Stimulated activated CD8-positive, alpha-beta memory T cell treated with anti-CD3 and anti-CD28 coated beads, Interleukin-7, amount 100 ng/mL, for 1 hour (primary cell): ENCODE measurements around the gene DMTF1.
A peak's percentile ranks its signal among the peaks of the same experiment; 100 is the strongest.
"Not testable (repeated sequence)": the region's sequence is repeated elsewhere in the genome, so short reads cannot be mapped to it uniquely, and the experiment has no call there.

Source experiments
- DNase-seq, 2 donors: peaks; one replicate each; pipeline ENCODE4 v3.0.0-alpha.2; 2020; ENCODE audit warnings: low read depth in 2 of 2

Gene DMTF1

DNA sequence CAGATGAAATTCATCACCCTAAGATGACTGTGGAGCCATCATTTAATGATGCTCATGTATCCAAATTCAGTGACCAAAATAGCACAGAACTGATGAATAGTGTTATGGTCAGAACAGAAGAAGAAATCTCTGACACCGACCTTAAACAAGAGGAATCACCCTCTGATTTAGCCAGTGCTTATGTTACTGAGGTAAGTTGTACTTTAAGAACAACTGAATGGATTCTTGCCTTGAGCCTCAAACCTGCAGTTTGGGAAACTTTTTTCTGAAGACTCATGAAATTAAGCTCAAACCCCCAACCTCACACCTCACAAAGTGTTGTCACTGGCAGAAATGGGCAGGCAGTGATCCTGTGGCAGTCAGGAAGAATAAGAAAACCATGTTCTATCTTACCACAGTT lies 41.7 kb downstream of the DMTF1 start:
- DNase-seq, result no peak

- no peak for DNase-seq
These were observed 47.0 kb downstream of the DMTF1 start for GRCh38 chr7:87199241-87199640.

DNA sequence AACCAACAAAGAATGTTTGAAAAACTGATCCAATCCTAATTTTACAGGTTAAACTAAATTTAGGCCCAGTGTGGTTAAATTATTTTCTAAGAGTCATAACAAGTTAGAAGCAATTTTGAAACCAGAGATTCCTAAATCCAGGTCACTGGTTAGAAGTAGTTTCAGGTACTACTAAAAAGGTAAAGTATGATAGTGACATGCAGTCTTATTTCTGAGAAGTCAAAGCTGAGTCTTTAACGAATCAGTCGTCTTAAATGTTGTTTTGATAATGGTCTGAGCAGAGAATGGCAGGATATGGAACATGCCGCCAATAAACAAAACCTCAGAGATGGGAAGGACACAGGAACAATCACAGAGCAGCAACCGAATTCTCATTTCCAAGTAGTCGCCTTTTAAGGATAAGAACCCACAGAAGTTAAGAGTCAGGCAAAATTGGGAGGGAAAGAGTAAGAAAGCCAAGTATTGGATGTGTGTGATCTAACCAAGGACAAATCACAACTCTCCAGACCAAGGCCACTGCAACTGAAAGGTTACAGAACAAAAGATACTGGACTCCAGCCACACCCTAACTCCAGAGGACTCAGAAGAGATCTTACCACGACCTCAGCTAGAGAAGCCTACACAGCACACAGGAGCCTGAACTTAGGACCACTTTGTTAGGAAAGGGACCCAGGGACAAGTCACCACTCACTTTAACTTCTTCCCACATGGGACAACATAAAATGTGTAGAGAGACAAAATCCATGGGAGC lies 47.6 kb downstream of the DMTF1 start:
- DNase-seq, result no peak

DNA sequence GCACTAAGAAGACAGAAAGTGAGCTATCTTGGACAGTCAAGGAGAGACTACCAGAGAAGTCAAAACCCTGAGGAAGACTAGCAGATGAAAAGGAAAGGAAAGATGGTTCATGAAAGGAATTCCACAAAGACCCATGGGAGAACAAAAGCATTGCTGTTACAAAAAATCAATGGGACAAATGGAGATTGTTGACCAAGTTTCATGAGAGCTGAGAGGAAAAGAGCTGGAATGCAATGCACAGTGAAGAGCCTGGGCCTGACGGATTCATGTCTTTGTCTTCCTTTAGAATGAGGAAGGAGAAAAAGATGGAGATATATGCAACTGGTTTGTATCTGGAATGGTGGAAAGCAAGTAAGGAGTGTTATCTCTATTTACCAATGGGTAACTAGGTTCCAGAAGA lies 50.0 kb downstream of the DMTF1 start:
- no peak for DNase-seq

DNA sequence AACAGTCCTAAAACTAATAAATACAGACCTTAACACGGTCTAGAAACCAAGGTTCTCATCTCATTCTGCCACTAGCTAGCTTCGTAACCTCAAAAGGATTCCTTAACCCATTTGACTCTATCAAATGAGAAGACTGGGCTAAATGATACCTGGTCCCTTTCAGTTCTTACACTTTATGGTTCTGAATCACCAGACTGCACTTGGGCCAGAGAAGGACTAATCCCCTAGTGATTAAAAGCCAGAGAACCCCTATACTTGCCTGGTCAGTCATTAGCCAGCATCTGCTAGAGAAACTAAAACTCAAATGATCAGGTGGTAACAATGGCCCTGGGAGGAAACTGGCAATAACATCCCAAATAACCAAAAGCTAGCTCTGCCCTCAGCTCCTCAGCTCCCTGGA lies 50.5 kb downstream of the DMTF1 start:
- no peak for DNase-seq

GRCh38 chr7:87203929-87204328 lies 51.7 kb downstream of the DMTF1 start:
- DNase-seq, result not testable (repeated sequence)

GRCh38 chr7:87204933-87205332 lies 52.7 kb downstream of the DMTF1 start:
- DNase-seq, result no peak

- not testable (repeated sequence) for DNase-seq
These were observed 53.4 kb downstream of the DMTF1 start for GRCh38 chr7:87205701-87206100.

DNA sequence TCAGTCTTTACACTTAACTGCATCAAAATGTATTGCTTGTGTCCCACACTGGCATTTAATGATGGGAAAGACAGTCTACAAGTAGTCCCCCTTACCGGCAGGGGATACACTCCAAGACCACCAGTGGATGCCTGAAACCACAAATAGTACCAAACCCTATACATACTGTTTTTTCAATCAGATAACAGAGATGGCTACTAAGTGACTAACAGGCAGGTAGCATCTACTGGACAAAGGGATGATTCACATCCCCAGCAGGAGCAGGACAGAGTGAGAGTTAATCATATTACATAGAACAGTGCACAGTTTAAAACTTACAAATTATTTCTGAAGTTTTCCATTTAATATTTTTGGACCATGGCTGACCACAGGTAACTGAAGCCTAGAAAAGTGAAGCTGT lies 54.1 kb downstream of the DMTF1 start:
- no peak for DNase-seq

DNA sequence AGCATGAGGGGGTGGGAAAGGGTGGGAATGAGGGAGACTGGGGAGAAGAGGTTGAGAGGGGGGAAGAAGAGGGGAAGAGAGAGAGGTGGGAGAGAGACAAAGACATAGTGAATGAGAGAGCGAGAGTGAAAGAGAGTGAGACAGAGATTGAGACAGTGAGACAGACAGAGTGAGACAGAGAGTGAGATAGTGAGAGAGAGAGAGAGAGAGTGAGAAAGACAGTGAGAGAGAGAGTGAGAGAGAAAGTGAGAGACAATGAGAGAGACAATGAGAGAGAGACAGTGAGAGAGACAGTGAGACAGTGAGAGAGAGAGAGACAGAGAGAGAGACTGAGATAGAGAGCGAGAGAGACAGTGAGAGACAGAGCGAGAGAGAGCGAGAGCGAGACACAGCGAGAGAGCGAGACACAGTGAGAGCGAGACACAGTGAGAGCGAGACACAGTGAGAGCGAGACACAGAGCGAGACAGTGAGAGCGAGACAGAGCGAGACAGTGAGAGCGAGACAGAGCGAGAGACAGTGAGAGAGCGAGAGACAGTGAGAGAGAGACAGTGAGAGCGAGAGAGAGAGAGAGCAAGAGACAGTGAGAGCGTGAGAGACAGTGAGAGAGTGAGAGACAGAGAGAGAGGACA lies 57.2 kb downstream of the DMTF1 start:
- no peak for DNase-seq

DNA sequence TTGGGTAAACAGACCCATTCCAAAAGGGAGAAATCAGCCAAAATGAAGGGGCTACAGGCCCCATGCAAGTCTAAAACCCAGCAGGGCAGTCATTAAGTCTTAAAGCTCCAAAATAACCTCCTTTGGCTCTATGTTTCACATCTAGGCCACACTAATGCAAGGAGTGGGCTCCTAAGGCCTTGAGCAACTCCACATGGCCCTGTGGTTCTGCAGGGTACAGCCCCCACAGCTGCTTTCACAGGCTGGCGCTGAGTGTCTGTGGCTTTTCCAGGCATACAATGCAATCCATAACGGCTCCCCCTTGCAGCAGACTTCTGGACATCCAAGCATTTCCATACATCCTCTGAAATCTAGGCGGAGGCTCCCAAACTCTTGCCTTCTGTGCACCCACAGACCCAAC lies 58.3 kb downstream of the DMTF1 start:
- DNase-seq, result no peak

GRCh38 chr7:87212498-87212897 lies 60.2 kb downstream of the DMTF1 start:
- no peak for DNase-seq

- no peak for DNase-seq
These were observed 61.0 kb downstream of the DMTF1 start for GRCh38 chr7:87213252-87213651.

GRCh38 chr7:87213811-87214210 lies 61.6 kb downstream of the DMTF1 start:
- DNase-seq, result no peak

- DNase-seq, result no peak
These were observed 62.8 kb downstream of the DMTF1 start for GRCh38 chr7:87215046-87215445.

GRCh38 chr7:87216701-87217508 lies 64.7 kb downstream of the DMTF1 start:
- DNase-seq, result no peak

GRCh38 chr7:87217983-87218653 lies 65.9 kb downstream of the DMTF1 start:
- DNase-seq, result no peak

- no peak for DNase-seq
These were observed 66.7 kb downstream of the DMTF1 start for GRCh38 chr7:87218796-87219544.

- peak; percentile 66 to 67 for DNase-seq
These were observed 67.3 kb downstream of the DMTF1 start, which contains the start of gene TMEM243 for GRCh38 chr7:87219545-87220025. TMEM243 (minus strand) TSS chr7:87219732; CDS start chr7:87219503, 229 bp downstream.

DNA sequence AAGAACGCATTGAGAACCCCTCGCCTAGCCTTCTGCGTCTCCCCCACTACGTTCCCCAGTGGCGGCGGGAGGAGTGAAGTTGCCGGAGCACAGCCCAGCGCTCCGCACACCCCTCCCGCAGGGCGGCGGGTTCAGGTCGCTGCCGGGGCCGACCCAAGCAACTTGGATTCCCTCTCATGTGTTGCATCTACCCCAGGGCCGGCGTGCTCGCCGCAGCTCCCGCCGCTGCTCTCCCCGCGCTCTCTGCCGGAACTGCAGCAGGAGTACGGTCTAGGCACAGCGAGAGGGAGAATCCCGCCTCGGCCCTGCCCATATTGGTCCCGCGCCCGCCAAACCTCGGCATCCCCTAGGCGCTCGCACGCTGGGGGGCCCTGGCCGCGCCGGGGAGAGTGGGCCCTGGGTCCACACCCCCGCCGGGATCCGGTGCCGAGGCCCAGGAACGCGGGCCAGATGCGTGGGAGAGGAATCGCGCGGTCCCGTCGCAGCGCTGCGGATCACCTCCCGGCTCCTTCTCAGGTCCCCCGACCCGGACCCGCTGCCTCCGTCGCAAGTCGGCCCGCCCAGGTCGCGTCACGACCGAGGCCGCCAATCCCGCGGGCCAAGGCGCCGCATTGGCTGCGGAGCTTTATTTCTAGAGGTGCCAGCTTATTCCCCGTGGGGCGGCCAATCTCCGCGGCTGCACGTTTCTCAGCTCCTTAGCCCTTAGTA lies 67.9 kb downstream of the DMTF1 start:
- DNase-seq, result peak; percentile 68 to 69
